GM12874 (cell line): ENCODE results near the gene SLC16A12.
A peak's percentile ranks its signal among the peaks of the same experiment; 100 is the strongest.

Experiments used
- CTCF ChIP-seq: IDR thresholded peaks from 2 replicates; pipeline ENCODE4 v1.5.1; 2011; ENCODE audit warnings: low read depth, mild to moderate bottlenecking, control low read depth, low read length, moderate library complexity; ENCODE audit not compliant: insufficient read depth

SLC16A12 gene

GRCh38 chr10:89395141-89395540, 140.3 kb downstream of the SLC16A12 start:
- no peak for TF ChIP-seq CTCF

- TF ChIP-seq CTCF, result no peak
Observed at GRCh38 chr10:89393898-89394297, 141.5 kb downstream of the SLC16A12 start.

GRCh38 chr10:89392974-89393373, 142.4 kb downstream of the SLC16A12 start:
- TF ChIP-seq CTCF, result no peak

GRCh38 chr10:89391907-89392756, 143.3 kb downstream of the SLC16A12 start, which contains the start of gene IFIT1:
IFIT1 (plus strand) TSS chr10:89392623; CDS start chr10:89392713, 90 bp downstream.
- TF ChIP-seq CTCF, result no peak

GRCh38 chr10:89390476-89391225, 144.7 kb downstream of the SLC16A12 start:
- no peak for TF ChIP-seq CTCF

GRCh38 chr10:89389254-89389653, 146.1 kb downstream of the SLC16A12 start:
- TF ChIP-seq CTCF, result peak; percentile 6; the same call in 1 of the 2 replicates

GRCh38 chr10:89388806-89389205, 146.6 kb downstream of the SLC16A12 start:
- TF ChIP-seq CTCF, result no peak
